DMS79 treated with DMSO at 0.1 percent for 48 hours (cell line): ENCODE results near the gene FADD.
"Not testable (repeated sequence)": the region's sequence is repeated elsewhere in the genome, so short reads cannot be mapped to it uniquely, and the experiment has no call there.

Experiments used
- DNase-seq: peaks from one replicate; lab custom pipeline; 2025; lab: John Stamatoyannopoulos, UW

FADD gene

DNA sequence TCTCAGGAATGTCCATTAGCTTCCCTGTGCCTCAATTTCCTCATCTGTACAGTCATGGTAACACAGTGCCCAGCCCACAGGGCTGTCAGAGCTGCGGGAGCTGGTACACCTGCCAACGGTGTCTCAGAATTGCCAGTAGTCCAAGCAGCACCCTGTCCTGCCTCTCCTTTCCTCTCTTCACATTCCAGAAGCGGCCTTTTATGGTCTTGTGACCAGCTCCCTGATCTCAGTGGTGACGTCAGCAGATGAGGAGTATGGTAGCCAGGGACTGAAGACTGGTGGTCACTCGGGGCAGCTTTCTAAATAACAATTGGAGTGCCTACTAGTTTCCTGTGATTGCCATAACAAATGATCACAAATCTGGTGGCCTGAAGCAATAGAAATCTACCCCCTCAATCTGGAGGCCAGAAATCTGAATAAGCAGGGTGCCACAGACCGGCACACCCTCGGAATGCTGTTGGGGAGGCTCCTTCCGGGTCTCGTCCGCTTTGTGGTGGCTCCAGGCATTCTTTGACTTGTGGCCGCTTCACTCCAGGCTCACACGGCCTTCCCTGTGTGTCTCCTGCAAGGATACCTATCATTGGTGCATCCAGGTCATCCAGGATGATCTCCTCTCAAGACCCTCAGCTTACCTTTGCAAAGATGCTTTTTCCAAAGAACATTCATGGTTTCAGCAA, 2.1 kb downstream of the FADD start:
- DNase-seq, result no peak

DNA sequence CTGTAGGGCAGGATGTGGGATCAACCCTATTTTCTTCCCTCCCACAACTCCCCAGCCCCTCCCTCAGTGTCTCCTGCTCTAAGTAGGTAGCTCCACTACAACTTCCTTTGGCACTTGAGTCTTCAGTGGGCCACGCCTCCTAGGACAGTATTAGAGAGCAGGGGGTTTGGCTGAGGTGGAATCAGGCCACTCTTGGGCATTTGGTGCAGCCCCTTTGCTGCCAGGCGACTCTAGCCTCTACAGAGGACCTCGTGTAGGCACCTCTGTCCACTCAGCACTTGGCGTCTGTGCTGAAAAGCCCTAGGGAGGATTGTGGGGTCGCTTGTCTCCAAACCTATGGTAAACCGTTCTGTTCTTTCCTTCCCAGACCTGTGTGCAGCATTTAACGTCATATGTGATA, 2.7 kb downstream of the FADD start:
- DNase-seq, result no peak

DNA sequence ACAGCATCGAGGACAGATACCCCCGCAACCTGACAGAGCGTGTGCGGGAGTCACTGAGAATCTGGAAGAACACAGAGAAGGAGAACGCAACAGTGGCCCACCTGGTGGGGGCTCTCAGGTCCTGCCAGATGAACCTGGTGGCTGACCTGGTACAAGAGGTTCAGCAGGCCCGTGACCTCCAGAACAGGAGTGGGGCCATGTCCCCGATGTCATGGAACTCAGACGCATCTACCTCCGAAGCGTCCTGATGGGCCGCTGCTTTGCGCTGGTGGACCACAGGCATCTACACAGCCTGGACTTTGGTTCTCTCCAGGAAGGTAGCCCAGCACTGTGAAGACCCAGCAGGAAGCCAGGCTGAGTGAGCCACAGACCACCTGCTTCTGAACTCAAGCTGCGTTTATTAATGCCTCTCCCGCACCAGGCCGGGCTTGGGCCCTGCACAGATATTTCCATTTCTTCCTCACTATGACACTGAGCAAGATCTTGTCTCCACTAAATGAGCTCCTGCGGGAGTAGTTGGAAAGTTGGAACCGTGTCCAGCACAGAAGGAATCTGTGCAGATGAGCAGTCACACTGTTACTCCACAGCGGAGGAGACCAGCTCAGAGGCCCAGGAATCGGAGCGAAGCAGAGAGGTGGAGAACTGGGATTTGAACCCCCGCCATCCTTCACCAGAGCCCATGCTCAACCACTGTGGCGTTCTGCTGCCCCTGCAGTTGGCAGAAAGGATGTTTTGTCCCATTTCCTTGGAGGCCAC, 3.3 kb downstream of the FADD start:
- no peak for DNase-seq

DNA sequence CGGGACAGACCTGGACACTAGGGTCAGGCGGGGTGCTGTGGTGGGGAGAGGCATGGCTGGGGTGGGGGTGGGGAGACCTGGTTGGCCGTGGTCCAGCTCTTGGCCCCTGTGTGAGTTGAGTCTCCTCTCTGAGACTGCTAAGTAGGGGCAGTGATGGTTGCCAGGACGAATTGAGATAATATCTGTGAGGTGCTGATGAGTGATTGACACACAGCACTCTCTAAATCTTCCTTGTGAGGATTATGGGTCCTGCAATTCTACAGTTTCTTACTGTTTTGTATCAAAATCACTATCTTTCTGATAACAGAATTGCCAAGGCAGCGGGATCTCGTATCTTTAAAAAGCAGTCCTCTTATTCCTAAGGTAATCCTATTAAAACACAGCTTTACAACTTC, 3.9 kb downstream of the FADD start:
- no peak for DNase-seq

DNA sequence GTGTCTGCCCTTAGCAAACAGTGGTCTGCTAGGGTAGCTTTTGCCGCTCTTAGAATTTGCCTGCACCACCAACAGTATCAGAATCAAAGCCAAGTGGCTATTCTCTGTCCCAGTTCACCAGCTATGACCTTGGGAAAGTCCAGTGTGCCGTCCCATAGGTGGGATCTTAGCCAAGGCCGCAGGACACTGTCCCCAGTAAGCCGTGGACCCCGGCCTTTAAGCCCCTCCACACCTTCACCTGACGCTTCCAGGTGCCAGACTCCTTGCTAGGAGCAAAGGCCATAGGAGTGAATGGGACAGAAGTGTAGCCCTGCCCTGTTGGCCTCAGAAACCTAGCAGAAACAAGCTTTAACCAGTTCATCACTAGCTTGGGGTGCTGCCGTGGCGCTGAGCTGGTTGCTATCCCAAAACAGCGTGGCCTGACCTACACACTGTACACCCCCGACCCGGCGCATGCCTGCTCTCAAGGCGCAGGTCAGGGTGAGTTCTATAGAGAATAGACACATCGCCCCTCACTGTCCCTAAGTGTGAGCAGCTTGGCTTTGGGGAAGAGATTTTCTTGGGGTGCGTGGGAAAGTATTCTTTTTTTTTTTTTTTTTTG, 4.5 kb downstream of the FADD start:
- DNase-seq, result no peak

DNA sequence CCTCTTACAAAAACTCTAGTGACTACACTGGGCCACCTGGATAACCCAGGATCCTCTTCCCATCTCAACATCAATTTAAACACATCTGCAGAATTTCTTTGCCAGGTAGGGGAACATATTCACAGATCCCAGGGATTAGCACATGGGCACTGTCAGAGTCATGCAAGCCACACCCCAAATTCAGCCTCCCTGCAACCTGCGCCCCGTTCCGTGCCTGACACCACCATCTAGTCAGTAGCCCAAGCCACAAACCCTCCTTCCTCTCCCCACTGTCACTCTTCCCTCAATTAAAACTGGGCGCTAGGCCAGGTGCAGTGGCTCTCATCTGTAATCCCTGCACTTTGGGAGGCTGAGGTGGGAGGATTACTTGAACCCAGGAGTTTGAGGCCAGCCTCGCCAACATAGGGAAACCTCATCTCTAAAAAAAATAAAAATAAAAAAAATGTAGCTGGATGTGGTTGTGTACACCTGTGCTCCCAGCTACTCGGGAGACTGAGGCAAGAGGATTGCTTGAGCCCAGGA, 6.4 kb downstream of the FADD start:
- no peak for DNase-seq

DNA sequence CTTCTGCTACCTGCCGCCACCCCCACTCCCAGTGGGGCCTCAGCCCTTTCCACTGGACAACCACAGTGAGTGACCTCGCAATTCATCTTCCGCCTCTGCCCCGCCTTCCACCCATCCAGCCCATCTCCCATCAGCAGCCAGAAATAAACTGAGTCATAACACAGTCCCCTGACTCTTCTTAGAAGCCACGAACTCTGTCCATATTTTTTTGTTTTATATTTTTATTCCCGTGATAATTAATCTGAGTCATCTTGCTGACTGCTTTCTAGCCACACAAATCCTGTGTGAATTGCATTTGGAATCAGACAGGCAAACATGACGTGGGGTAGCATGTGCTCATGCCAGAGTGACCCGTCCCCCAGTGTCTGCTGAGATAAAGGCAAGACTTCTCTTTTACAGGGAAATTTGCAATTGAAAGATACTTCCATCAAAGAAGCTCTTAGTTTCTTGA, 7.0 kb downstream of the FADD start:
- DNase-seq, result no peak

DNA sequence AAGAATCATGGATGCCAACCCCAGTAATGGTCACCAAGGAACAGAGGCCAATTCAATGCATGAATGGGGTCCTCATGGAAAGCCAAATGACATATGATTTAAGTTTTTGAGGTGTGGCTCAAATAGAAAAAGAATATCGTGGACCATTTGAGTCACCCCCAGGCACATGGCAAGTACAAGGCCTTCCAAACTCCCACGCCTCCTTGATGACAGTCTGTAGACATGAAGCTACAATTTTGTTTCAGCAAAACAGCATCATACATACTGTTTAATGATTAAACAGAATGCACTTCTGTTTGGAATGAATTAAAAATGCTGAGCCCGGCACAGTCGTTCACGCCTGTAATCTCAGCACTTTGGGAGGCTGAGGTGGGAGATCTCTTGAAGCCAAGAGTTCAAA, 7.4 kb downstream of the FADD start:
- DNase-seq, result no peak

DNA sequence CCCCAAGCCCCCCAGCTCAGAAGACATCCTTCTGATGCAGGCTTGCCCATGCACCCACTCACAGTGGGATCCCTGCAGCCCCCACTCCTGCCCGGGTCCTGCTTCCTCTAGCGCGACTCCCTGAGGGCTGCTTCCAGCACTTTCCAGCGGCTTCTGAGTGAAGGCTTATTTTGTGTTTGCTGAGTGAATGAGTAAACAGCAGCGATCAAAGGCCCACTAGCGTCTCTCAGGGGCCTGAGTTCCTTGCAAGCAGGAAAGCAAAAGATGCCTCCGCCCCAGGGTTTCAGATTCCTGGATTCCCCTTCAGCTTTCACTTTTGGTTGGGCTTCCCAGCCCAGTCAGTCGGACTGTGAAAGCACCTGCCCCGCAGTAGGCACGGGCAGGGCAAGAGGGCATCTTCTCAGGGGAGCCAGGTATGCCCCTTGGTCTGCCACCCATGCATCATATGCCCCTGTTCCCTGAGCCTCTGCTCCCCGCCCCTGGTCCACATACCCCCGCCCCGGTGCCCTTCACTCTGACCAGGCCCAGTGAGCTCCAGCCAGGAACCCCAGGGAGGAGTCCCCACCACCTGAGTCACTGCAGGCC, 9.2 kb downstream of the FADD start:
- no peak for DNase-seq

DNA sequence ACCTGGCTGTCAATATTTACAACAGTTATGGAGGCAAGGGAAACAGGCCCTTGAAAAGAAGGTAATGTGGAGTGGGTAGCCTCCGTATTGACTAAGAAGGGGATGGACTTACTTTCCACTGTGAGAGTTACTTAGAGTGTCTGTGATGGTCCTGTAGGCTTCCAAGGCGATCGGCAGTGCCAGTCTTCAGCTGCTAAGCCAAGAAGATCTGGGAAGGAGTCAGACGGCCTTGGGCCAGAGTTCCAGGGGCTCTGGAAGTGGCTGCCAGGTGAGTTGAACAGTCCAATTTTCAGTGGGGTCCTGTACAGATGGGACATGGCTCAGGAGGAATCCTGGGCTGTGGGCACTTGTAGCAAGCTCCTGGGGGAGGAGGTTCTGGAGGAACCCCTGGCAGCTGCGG, 14.3 kb downstream of the FADD start:
- not testable (repeated sequence) for DNase-seq

DNA sequence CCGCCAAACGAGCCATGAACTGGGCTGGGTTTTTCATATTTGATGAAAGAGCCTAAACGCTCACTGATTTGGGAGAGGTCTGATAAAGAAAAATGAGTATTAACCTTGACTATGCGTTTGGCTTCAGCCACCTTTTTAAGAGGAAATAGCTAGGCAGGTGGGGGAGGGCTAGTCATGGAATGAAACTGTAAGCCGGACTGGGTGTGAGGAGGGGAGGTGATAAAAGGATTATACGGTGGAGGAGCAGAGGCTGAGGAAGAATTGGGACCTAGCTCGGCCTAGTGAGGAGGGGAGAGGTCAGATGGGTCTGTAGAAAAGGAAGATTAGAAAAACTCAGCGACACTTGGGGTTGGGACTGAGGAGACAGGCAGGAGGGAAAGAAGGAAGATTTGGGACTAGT, 15.0 kb downstream of the FADD start:
- DNase-seq, result not testable (repeated sequence)

DNA sequence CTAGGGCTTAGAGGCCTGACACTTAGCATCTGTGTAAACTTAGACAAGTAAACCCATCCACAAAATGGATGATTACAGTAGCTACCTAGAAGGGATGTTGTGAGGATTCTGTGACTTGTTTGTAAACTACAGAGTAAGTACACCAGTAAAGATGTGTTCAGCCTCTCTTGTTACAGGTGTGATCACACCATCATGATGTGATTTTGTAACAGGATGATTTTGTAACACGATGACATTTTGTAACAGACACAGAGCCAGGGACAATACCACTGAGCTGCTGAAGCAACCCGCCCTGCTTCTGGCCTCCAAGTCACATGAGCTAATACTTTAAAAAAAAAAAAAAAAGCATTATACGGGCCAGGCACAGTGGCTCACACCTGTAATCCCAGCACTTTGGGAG, 17.0 kb downstream of the FADD start:
- no peak for DNase-seq

DNA sequence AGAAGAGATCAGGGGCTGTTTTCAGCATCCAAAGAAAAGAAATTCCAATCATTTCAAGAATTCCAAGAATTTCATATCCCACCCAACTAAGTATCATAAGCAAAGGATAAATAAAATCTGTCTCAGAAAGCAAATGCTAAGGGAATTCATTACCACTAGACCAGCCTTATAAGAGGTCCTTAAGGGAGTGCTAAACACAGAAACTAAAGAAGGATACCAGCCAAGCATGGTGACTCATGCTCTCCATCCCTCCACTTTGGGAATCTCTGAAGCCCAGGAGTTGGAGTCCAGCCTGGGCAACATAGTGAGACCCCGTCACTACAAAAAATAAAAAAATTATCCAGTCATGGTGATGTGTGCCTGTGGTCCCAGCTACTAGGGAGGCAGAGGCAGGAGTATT, 17.8 kb downstream of the FADD start:
- DNase-seq, result no peak

DNA sequence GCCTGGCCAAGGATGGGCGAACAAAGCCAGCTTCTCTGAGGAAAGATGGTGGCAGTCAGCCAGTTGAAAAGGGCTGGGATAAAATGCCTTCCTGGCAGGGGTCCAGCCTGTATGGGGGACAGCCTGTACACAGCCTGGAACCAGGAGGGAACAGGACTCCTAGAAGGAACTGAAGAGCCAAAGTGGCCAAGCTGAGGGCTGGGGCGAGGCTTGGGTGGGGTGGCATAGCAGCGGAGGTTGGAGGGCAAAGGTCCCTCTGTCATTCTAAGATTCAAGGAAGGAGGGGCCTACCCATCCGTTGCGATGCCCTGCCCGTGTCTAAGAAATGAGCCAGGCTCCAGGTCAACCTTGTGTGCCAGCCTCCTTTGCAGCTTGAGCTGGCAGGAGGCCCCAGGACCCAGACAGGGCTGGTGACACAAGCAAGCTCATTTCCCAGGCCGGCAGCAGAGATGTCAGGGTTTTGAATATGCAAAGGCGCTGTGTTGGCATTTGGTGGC, 22.6 kb downstream of the FADD start:
- DNase-seq, result no peak

DNA sequence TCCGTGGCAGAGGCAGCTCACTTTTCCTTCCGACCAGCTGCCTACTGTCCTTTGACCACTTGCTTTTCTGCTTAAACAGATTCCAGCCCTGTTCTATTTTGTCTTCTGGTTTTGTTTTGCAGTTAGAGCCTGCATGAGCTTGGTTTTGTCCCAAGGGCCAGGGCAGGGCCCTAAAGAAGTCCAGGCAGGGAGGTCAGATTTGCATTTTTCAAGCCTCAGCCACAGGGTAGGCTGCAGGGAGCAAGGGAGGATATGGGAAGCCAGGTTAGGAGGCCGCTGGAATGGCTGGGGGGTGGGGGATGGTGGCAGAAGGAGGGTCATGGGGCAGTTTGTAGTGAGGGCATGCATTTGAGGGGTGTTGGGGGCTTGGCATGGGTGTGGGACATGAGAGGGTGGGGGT, 23.1 kb downstream of the FADD start:
- no peak for DNase-seq

DNA sequence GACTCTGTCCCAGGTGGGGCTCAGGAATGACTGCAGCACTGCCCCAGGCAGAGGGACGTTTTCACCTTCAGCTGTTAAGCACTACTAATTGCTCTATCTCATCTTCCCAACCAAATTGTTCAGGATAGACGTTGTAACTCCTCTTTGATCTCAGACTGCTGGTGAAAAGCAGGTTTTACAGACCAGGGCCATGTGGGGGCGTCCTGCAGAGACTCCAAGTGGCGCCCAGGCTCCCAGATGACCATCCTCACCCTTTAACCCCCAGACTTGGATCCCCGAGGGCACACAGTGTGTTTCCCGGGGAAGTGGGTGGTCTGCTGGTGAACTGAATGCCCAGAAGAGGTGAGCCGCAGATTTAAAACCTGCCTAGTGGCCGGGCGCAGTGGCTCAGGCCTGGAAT, 23.9 kb downstream of the FADD start:
- no peak for DNase-seq

DNA sequence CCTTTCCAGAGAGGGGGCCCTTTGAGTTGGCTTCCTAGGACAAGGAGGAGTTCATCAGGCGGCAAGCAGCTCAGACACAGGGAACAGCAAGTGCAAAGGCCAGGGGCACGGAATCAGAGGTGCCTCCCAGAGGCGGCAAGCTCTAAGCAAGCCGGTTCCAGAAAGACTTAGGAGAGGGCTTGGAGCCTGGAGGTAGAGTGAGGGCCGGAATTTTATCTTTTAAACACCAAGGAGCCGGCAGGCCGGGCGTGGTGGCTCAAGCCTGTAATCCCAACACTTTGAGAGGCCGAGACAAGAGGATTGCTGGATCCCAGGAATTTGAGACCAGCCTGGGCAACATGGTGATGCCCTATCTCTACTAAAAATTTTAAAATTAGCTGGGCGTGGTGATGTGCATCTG, 26.6 kb downstream of the FADD start:
- DNase-seq, result no peak

DNA sequence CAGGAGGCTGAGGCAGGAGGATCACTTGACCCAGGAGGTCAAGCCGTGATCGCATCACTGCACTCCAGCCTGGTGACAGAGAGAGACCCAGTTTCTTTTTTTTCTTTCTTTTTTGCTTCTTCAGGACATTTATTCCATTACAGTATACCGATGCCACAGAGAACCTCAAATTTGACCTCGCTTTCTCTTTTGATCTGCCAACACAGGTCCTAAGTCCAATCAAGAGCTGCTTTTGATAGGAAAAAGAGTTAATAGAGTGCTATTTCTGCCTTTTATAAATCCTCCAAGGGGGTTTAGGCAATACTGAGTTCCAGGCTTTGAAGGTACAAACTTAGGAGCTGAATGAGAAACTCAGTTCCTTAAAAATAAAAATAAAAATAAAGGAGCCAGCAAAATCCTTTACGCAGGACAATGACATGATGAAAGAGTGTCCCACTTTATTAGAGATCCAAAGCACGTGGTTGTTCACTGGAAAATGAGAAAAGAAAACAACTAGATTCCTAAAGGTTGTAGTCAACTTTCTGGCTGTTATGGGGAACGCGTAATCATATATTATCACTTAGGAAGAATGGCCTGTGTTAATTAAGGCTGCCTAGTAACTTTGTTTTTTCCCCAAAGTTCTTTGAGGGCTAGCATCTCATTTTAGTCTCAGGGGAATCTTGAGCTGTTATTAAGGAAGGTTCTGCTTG, 27.2 kb downstream of the FADD start:
- DNase-seq, result no peak

DNA sequence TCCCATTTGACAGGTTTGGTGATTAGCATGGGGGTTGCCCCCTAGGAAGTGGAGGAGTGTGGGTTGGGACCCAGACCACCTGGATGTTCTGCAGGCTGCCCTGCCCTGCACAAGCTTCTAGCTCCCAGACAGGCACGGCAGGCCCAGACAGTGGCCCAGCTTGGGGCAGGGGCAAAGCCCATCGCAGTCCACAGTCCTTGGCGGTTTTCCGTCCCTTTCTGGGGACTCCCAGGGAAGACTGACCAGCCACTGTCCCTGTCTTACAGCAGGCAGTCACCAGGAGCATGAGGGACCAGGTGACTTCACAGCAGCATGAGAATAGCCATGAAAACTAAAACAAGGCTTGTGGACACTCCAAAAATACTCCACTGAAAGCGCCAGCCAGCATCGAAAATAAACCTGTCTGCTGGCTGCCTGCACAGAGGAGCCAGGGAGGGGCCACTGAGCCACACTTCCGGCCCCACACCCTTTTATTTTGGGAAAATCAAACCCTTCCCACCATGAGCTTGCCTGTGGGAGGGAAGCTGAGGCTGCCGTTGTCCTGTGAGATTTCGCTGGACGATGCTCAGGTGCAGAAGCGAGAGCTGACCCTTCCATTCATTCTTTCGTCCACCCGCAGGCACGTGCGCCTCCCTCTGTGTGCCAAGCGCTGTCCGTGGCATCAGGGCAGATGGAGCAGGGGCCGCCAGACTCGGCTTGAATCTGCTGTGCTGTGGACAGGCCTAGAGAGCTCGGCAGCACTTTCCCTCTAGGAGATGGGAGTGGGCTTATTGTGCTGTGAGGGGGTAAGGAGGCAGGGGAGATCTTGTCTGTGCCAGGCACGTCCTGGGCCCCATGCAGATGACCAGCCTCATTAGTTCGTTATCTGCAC, 28.0 kb downstream of the FADD start:
- no peak for DNase-seq

DNA sequence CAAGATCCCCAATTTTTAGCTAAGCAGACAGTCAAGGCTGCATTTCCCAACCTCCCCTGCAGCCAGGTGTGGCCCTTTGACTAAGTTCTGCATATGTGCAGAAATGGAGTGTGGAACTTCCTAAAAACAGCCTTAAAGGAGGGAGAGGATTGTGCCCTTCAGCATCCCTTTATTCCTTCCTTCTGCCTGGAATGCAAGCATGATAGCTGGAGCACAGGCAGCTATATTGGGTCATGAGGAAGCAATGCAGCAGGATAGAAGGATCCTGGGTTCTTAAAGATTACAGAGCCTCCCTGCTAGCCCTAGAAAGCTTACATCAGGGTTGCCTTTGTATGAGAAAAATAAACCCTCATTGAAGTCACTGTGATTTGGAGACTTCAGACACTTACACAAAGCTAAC, 29.9 kb downstream of the FADD start:
- DNase-seq, result no peak

DNA sequence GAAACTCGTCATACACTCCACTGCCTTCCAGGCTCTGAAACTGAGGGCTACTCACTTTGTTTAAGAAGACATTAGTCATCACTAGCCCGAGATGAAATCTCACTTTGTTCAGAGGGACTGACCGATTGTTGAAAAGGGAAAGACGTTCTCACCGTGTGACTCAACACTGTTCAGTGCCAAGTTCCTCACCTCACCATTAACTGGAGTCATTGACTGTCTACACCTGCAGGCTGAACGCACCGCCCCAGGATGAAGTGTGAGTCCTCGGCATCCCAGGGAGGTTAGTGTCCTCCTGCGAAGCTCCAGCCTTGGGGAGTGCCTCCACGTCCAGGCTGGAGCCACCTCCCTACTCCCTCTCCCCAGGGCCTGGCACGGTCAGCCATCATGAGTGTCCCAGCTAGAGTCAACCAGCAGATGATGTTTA, 30.4 kb downstream of the FADD start:
- no peak for DNase-seq
